HG03565 (cell line): ENCODE measurements around the gene ADRA2B.

ENCODE experiments used
- ATAC-seq: cut with Tn5 transposase; IDR thresholded peaks from one replicate; pipeline ENCODE4 v1.9.1; 2021; ENCODE audit warnings: mild to moderate bottlenecking, moderate library complexity; ENCODE audit not compliant: unreplicated experiment

ADRA2B gene

GRCh38 chr2:96106991-96107707 is 9.2 kb downstream of the ADRA2B start:
- ATAC-seq: no peak

GRCh38 chr2:96105994-96106715 is 10.2 kb downstream of the ADRA2B start:
- ATAC-seq: no peak

GRCh38 chr2:96105152-96105915 is 11.0 kb downstream of the ADRA2B start:
- ATAC-seq: no peak

- ATAC-seq: no peak
Observed at GRCh38 chr2:96104487-96104861, 11.9 kb downstream of the ADRA2B start.

- no peak for ATAC-seq
Observed at GRCh38 chr2:96103761-96104486, 12.4 kb downstream of the ADRA2B start.

GRCh38 chr2:96103187-96103601 is 13.2 kb downstream of the ADRA2B start:
- ATAC-seq: no peak

- ATAC-seq: no peak
Observed at GRCh38 chr2:96102596-96103186, 13.7 kb downstream of the ADRA2B start.

GRCh38 chr2:96100893-96101304 is 15.5 kb downstream of the ADRA2B start:
- no peak for ATAC-seq

GRCh38 chr2:96099861-96100798 is 16.2 kb downstream of the ADRA2B start:
- no peak for ATAC-seq

GRCh38 chr2:96098900-96099590 is 17.3 kb downstream of the ADRA2B start:
- no peak for ATAC-seq

- ATAC-seq: no peak
Observed at GRCh38 chr2:96097951-96098823, 18.2 kb downstream of the ADRA2B start.

GRCh38 chr2:96097441-96097840 is 18.9 kb downstream of the ADRA2B start:
- ATAC-seq: no peak

- no peak for ATAC-seq
Observed at GRCh38 chr2:96095116-96095636, 21.2 kb downstream of the ADRA2B start.

GRCh38 chr2:96093528-96093927 is 22.8 kb downstream of the ADRA2B start:
- ATAC-seq: no peak

GRCh38 chr2:96092951-96093350 is 23.4 kb downstream of the ADRA2B start:
- no peak for ATAC-seq

GRCh38 chr2:96092573-96092877 is 23.8 kb downstream of the ADRA2B start:
- no peak for ATAC-seq

- no peak for ATAC-seq
Observed at GRCh38 chr2:96091711-96092572, 24.4 kb downstream of the ADRA2B start.
